Left ventricle myocardium inferior (tissue), 1 donor: ENCODE data around the gene SLIT1. TPM values are rescaled to one million over a fixed set of nuclear protein-coding genes. Genes with fewer than 3 reads are reported as not detected.

Experiments used
- DNase-seq: peaks from one replicate; pipeline ENCODE4 v3.0.0-alpha.2; 2020
- H3K27ac ChIP-seq: fragments of 200-600 bp; replicated peaks from 2 replicates; pipeline ENCODE4 v1.8.0; 2021
- H3K27me3 ChIP-seq: fragments of 200-600 bp; 2 replicates; pipeline ENCODE4 v1.8.0; 2021; ENCODE audit warnings: low read depth
- H3K36me3 ChIP-seq: fragments of 200-600 bp; 2 replicates; pipeline ENCODE4 v1.8.0; 2021
- H3K4me1 ChIP-seq: fragments of 200-600 bp; 2 replicates; pipeline ENCODE4 v1.8.0; 2021
- H3K4me3 ChIP-seq: fragments of 200-600 bp; 2 replicates; pipeline ENCODE4 v1.8.0; 2021; ENCODE audit warnings: mild to moderate bottlenecking, moderate library complexity
- H3K9me3 ChIP-seq: fragments of 200-600 bp; replicated peaks from 2 replicates; pipeline ENCODE4 v1.8.0; 2021
- CTCF ChIP-seq: fragments of 200-600 bp; IDR thresholded peaks from 2 replicates; pipeline ENCODE4 v1.8.0; 2021; ENCODE audit warnings: antibody characterized with exemption, mild to moderate bottlenecking, borderline replicate concordance
- intact Hi-C: fragments of 100-400 bp; cut with micrococcal nuclease; formaldehyde crosslinking; loops from one replicate; pipeline ENCODE4 v1.11.0; 2022
- total RNA-seq: library from RNA; stranded (reverse); fragmentation: NEBNext Ultra II Directional; extraction: Animal tissue kit (Norgen Biotek cat#: 25700); gene quantifications from one replicate; pipeline ENCODE4 v1.2.1, GENCODE V29; 2021
- donor health status: DM: no; HTN: yes; CAD: no; lungs with severe emphysema.

The SLIT1 gene
- total RNA-seq, 1 donor from 2014 or later = 0.08 TPM

- Histone ChIP-seq H3K9me3 (no peaks in the 10 kb centered on the region), H3K4me3 (no peak overlapping the region), H3K36me3 (no peaks in the 10 kb centered on the region), H3K27me3 (no peaks in the 10 kb centered on the region), H3K27ac (no peak overlapping the region), H3K4me1 (peaks cover 8% of the 10 kb centered on the region)
- intact Hi-C loops = no loop called here
- no peak for DNase-seq
- no peak for TF ChIP-seq CTCF
Observed at GRCh38 chr10:96967847-96968246, 217.9 kb downstream of the SLIT1 start.

- no peak for DNase-seq
- H3K4me3 ChIP-seq = no peak overlapping the region
- peaks cover 24% of the 10 kb centered on the region for H3K4me1 ChIP-seq
- H3K9me3 ChIP-seq = no peaks in the 10 kb centered on the region
- intact Hi-C loops = no loop called here
- no peak for TF ChIP-seq CTCF
- H3K27me3 ChIP-seq = no peaks in the 10 kb centered on the region
- no peaks in the 10 kb centered on the region for H3K36me3 ChIP-seq
- H3K27ac ChIP-seq = no peak overlapping the region
Observed at GRCh38 chr10:96964131-96964530, 221.6 kb downstream of the SLIT1 start.

GRCh38 chr10:96960872-96961271 lies 224.9 kb downstream of the SLIT1 start:
- peaks cover 9% of the 10 kb centered on the region for H3K36me3 ChIP-seq
- H3K27ac ChIP-seq = no peak overlapping the region
- no peak for DNase-seq
- intact Hi-C loops = no loop called here
- TF ChIP-seq CTCF = no peak
- peaks cover 24% of the 10 kb centered on the region for H3K4me1 ChIP-seq
- no peaks in the 10 kb centered on the region for H3K27me3 ChIP-seq
- H3K9me3 ChIP-seq = no peaks in the 10 kb centered on the region
- H3K4me3 ChIP-seq = no peak overlapping the region

GRCh38 chr10:96959733-96960132 lies 226.0 kb downstream of the SLIT1 start:
- Histone ChIP-seq H3K9me3 (no peaks in the 10 kb centered on the region), H3K4me3 (no peak overlapping the region), H3K36me3 (peaks cover 20% of the 10 kb centered on the region), H3K27ac (no peak overlapping the region), H3K27me3 (no peaks in the 10 kb centered on the region), H3K4me1 (peaks cover 24% of the 10 kb centered on the region)
- TF ChIP-seq CTCF = no peak
- intact Hi-C loops = no loop called here
- DNase-seq = no peak

- TF ChIP-seq CTCF = no peak
Observed at GRCh38 chr10:96958071-96958470, 227.7 kb downstream of the SLIT1 start.

GRCh38 chr10:96955794-96956193 lies 230.0 kb downstream of the SLIT1 start:
- H3K27ac ChIP-seq = no peak overlapping the region
- peaks cover 19% of the 10 kb centered on the region for H3K4me1 ChIP-seq
- H3K9me3 ChIP-seq = no peaks in the 10 kb centered on the region
- intact Hi-C loops = no loop called here
- TF ChIP-seq CTCF = no peak
- H3K36me3 ChIP-seq = peaks cover 22% of the 10 kb centered on the region
- H3K27me3 ChIP-seq = no peaks in the 10 kb centered on the region
- DNase-seq = no peak
- no peak overlapping the region for H3K4me3 ChIP-seq

More at GRCh38 chr10:96958071-96958470, 227.7 kb downstream of the SLIT1 start:
- Histone ChIP-seq H3K36me3 (peaks cover 21% of the 10 kb centered on the region), H3K4me1 (peaks cover 24% of the 10 kb centered on the region), H3K27ac (no peak overlapping the region), H3K27me3 (no peaks in the 10 kb centered on the region), H3K9me3 (no peaks in the 10 kb centered on the region), H3K4me3 (no peak overlapping the region)
- intact Hi-C loops = no loop called here
- no peak for DNase-seq
